A549 (cell line): Measurements from ENCODE around the gene SLC39A11.
"Not testable (repeated sequence)": the region's sequence is repeated elsewhere in the genome, so short reads cannot be mapped to it uniquely, and the experiment has no call there.

ENCODE experiments used
- BHLHE40 ChIP-seq: IDR thresholded peaks from 2 replicates; pipeline ENCODE4 v1.6.1; 2012; ENCODE audit warnings: low read depth, low read length, inconsistent platforms
- CBX2 ChIP-seq: fragments of 200-600 bp; sonication (generic); IDR thresholded peaks from 2 replicates; pipeline ENCODE4 v1.6.1; 2016; ENCODE audit warnings: low read depth, mild to moderate bottlenecking, borderline replicate concordance
- GATA3 ChIP-seq: IDR thresholded peaks from 2 replicates; pipeline ENCODE4 v1.6.1; 2012; ENCODE audit warnings: borderline replicate concordance
- KDM1A ChIP-seq: fragments of 200-600 bp; sonication (generic); IDR thresholded peaks from 2 replicates; pipeline ENCODE4 v1.6.1; 2016; ENCODE audit warnings: low read depth, mild to moderate bottlenecking
- MAX ChIP-seq: IDR thresholded peaks from 2 replicates; pipeline ENCODE4 v1.6.1; 2012
- MAZ ChIP-seq: fragments of 150-350 bp; IDR thresholded peaks from 2 replicates; pipeline ENCODE4 v1.6.1; 2014; ENCODE audit warnings: antibody characterized with exemption, low read depth, low read length, borderline replicate concordance
- NPAS2 ChIP-seq: fragments of 250-450 bp; sonication (Bioruptor Pico); IDR thresholded peaks from 2 replicates; pipeline ENCODE4 v1.8.0; 2022; ENCODE audit warnings: mild to moderate bottlenecking, moderate library complexity, borderline replicate concordance
- POLR2A ChIP-seq: IDR thresholded peaks from 2 replicates; pipeline ENCODE4 v1.6.1; 2012; ENCODE audit warnings: mild to moderate bottlenecking, low read length
- RAD21 ChIP-seq, 2 experiments: fragments of >200 bp in 1 of 2; sonication (Bioruptor Twin) in 1 of 2; formaldehyde crosslinking in 1 of 2; IDR thresholded peaks in 1 of 2; conservative IDR thresholded peaks in 1 of 2; 2 replicates in 1 of 2; 3 replicates in 1 of 2; pipeline ENCODE4 v1.6.1; 2012 to 2018; ENCODE audit warnings: inconsistent platforms in 1 of 2
- REST ChIP-seq: fragments of 200-600 bp; sonication (generic); IDR thresholded peaks from 2 replicates; pipeline ENCODE4 v1.6.1; 2016; ENCODE audit warnings: antibody characterized with exemption, mild to moderate bottlenecking, moderate library complexity
- SMC3 ChIP-seq: fragments of >200 bp; sonication (Bioruptor Twin); formaldehyde crosslinking; IDR thresholded peaks from 3 replicates; pipeline ENCODE4 v1.6.1; 2018; ENCODE audit warnings: inconsistent platforms
- TF ChIP-seq, protein P1 (sequence below): fragments of >200 bp; sonication (Bioruptor Twin); formaldehyde crosslinking; IDR thresholded peaks from 3 replicates; pipeline ENCODE4 v1.5.1; 2016
- TF ChIP-seq, protein P2 (sequence below): fragments of 450-650 bp; IDR thresholded peaks from 2 replicates; pipeline ENCODE4 v1.6.1; 2014; ENCODE audit warnings: antibody characterized with exemption
- TF ChIP-seq, protein P3 (sequence below): fragments of 150-350 bp; IDR thresholded peaks from 2 replicates; pipeline ENCODE4 v1.6.1; 2014; ENCODE audit warnings: low read depth, mild to moderate bottlenecking, low read length

GRCh38 chr17:72896288-72896687 is 196.2 kb downstream of the SLC39A11 start:
- TF ChIP-seq, protein P1, sequence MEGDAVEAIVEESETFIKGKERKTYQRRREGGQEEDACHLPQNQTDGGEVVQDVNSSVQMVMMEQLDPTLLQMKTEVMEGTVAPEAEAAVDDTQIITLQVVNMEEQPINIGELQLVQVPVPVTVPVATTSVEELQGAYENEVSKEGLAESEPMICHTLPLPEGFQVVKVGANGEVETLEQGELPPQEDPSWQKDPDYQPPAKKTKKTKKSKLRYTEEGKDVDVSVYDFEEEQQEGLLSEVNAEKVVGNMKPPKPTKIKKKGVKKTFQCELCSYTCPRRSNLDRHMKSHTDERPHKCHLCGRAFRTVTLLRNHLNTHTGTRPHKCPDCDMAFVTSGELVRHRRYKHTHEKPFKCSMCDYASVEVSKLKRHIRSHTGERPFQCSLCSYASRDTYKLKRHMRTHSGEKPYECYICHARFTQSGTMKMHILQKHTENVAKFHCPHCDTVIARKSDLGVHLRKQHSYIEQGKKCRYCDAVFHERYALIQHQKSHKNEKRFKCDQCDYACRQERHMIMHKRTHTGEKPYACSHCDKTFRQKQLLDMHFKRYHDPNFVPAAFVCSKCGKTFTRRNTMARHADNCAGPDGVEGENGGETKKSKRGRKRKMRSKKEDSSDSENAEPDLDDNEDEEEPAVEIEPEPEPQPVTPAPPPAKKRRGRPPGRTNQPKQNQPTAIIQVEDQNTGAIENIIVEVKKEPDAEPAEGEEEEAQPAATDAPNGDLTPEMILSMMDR, result not testable (repeated sequence)
- TF ChIP-seq RAD21 (conservative IDR thresholded peaks at IDR 0.05 in 1 of 2, IDR thresholded peaks at IDR 0.05 in 1 of 2); BHLHE40; CBX2; MAZ; KDM1A; MAX; REST; POLR2A; SMC3; NPAS2 (CRISPR knock-in tag); GATA3: not testable (repeated sequence)
- TF ChIP-seq, protein P2, sequence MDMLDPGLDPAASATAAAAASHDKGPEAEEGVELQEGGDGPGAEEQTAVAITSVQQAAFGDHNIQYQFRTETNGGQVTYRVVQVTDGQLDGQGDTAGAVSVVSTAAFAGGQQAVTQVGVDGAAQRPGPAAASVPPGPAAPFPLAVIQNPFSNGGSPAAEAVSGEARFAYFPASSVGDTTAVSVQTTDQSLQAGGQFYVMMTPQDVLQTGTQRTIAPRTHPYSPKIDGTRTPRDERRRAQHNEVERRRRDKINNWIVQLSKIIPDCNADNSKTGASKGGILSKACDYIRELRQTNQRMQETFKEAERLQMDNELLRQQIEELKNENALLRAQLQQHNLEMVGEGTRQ, result not testable (repeated sequence)
- TF ChIP-seq, protein P3, sequence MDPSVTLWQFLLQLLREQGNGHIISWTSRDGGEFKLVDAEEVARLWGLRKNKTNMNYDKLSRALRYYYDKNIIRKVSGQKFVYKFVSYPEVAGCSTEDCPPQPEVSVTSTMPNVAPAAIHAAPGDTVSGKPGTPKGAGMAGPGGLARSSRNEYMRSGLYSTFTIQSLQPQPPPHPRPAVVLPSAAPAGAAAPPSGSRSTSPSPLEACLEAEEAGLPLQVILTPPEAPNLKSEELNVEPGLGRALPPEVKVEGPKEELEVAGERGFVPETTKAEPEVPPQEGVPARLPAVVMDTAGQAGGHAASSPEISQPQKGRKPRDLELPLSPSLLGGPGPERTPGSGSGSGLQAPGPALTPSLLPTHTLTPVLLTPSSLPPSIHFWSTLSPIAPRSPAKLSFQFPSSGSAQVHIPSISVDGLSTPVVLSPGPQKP, result not testable (repeated sequence)
